ENCODE measurements around the gene ASB10.

- TF ChIP-seq, protein P1, sequence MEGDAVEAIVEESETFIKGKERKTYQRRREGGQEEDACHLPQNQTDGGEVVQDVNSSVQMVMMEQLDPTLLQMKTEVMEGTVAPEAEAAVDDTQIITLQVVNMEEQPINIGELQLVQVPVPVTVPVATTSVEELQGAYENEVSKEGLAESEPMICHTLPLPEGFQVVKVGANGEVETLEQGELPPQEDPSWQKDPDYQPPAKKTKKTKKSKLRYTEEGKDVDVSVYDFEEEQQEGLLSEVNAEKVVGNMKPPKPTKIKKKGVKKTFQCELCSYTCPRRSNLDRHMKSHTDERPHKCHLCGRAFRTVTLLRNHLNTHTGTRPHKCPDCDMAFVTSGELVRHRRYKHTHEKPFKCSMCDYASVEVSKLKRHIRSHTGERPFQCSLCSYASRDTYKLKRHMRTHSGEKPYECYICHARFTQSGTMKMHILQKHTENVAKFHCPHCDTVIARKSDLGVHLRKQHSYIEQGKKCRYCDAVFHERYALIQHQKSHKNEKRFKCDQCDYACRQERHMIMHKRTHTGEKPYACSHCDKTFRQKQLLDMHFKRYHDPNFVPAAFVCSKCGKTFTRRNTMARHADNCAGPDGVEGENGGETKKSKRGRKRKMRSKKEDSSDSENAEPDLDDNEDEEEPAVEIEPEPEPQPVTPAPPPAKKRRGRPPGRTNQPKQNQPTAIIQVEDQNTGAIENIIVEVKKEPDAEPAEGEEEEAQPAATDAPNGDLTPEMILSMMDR (IDR thresholded peaks at IDR 0.05) = no peak
- TF ChIP-seq POLR2AphosphoS5 (IDR thresholded peaks at IDR 0.05; ENCODE audit: low read depth, low read length) (no peak), REST (IDR thresholded peaks at IDR 0.05; ENCODE audit: insufficient read depth in 1 of 2, low read depth in 2 of 2, low read length in 1 of 2) (no peak), SIN3A (IDR thresholded peaks at IDR 0.05; ENCODE audit: borderline replicate concordance, insufficient read depth, low read depth, low read length) (no peak)
These were observed 39.5 kb upstream of the ASB10 start for GRCh38 chr7:151226560-151226874.

All from Panc1 (cell line).